H1 (cell line): ENCODE data around the gene ZNF512B. TPM values are rescaled to one million over a fixed set of nuclear protein-coding genes. Genes with fewer than 3 reads are reported as not detected.
A peak's percentile ranks its signal among the peaks of the same experiment; 100 is the strongest.

Source experiments
- CTCF ChIA-PET: fragments of 300-600 bp; sonication (Branson Sonifier 250); formaldehyde crosslinking; loops from one replicate; lab custom pipeline; 2021; ENCODE audit not compliant: partially characterized antibody; lab: Charles Lee
- POLR2A ChIA-PET: fragments of 300-600 bp; sonication (Branson Sonifier 250); formaldehyde crosslinking; loops from one replicate; lab custom pipeline; 2021; ENCODE audit warnings: inconsistent platforms; ENCODE audit not compliant: partially characterized antibody; lab: Charles Lee
- DNase-seq, 2 experiments: peaks; one replicate each; pipeline versions ENCODE4 v3.0.0 to v3.0.0-alpha.2; 2010 to 2022; ENCODE audit warnings: low spot score in 2 of 2, low read depth in 1 of 2, mixed read lengths in 1 of 2
- FAIRE-seq: peaks from 2 replicates; lab custom pipeline; 2011; peaks lifted over from hg19 to GRCh38; lab: Jason Lieb, UNC
- H2AFZ ChIP-seq: 2 replicates; pipeline ENCODE4 v1.8.1; 2012; ENCODE audit warnings: low read length, inconsistent platforms
- H2AK5ac ChIP-seq: 2 replicates; pipeline ENCODE4 v1.6.1; 2013; ENCODE audit warnings: low read depth, low read length
- H2BK120ac ChIP-seq: replicated peaks from 2 replicates; pipeline ENCODE3; 2013; ENCODE audit warnings: low read depth, low read length, inconsistent platforms
- H2BK12ac ChIP-seq: 2 replicates; pipeline ENCODE4 v1.6.1; 2013; ENCODE audit warnings: low read depth, low read length
- H2BK15ac ChIP-seq: 2 replicates; pipeline ENCODE4 v1.6.1; 2013; ENCODE audit warnings: low read length
- H2BK20ac ChIP-seq: 2 replicates; pipeline ENCODE4 v1.6.1; 2013; ENCODE audit warnings: low read length
- H2BK5ac ChIP-seq: 2 replicates; pipeline ENCODE4 v1.6.1; 2013; ENCODE audit warnings: low read depth, low read length
- H3K14ac ChIP-seq: 2 replicates; pipeline ENCODE4 v1.6.1; 2013; ENCODE audit warnings: inconsistent platforms; ENCODE audit not compliant: insufficient read length
- H3K18ac ChIP-seq: 2 replicates; pipeline ENCODE4 v1.6.1; 2013; ENCODE audit warnings: low read length; ENCODE audit errors: extremely low read depth
- H3K23ac ChIP-seq: 2 replicates; pipeline ENCODE4 v1.6.1; 2013; ENCODE audit warnings: inconsistent platforms; ENCODE audit not compliant: insufficient read length
- H3K23me2 ChIP-seq: 2 replicates; pipeline ENCODE4 v1.6.1; 2013; ENCODE audit warnings: low read depth, low read length
- H3K27ac ChIP-seq: 2 replicates; pipeline ENCODE4 v1.6.1; 2011; ENCODE audit warnings: low read depth, low read length, inconsistent platforms
- H3K27me3 ChIP-seq, 4 experiments: replicated peaks in 1 of 4; 1 replicate in 1 of 4; 2 replicates in 3 of 4; pipeline versions ENCODE4 v1.6.1 to v1.8.1; 2011 to 2013; ENCODE audit warnings: low read length in 3 of 4, mild to moderate bottlenecking in 3 of 4, inconsistent platforms in 2 of 4, mixed read lengths in 2 of 4, moderate library complexity in 1 of 4; ENCODE audit not compliant: control insufficient read depth in 3 of 4, insufficient read depth in 3 of 4; ENCODE audit errors: extremely low read depth in 1 of 4
- H3K36me3 ChIP-seq, 4 experiments: 2 replicates each; pipeline versions ENCODE4 v1.6.1 to v1.8.1; 2011 to 2013; ENCODE audit warnings: mild to moderate bottlenecking in 4 of 4, low read length in 3 of 4, moderate library complexity in 2 of 4, control low read depth in 1 of 4, inconsistent platforms in 1 of 4; ENCODE audit not compliant: insufficient read depth in 4 of 4, control insufficient read depth in 2 of 4
- H3K4ac ChIP-seq: replicated peaks from 2 replicates; pipeline ENCODE3; 2013; ENCODE audit warnings: low read length, low read depth, mixed read lengths, inconsistent platforms; ENCODE audit not compliant: insufficient read length
- H3K4me1 ChIP-seq, 4 experiments: replicated peaks in 1 of 4; 1 replicate in 1 of 4; 2 replicates in 3 of 4; pipeline versions ENCODE4 v1.6.1 to v1.8.1; 2011 to 2013; ENCODE audit warnings: low read length in 3 of 4, inconsistent platforms in 2 of 4, mixed read lengths in 1 of 4; ENCODE audit not compliant: insufficient read depth in 4 of 4, control insufficient read depth in 3 of 4
- H3K4me2 ChIP-seq, 2 experiments: 2 replicates each; pipeline versions ENCODE4 v1.6.1 to v1.8.1; 2011 to 2013; ENCODE audit warnings: low read depth in 2 of 2, low read length in 2 of 2, control low read depth in 1 of 2, inconsistent platforms in 1 of 2, mild to moderate bottlenecking in 1 of 2; ENCODE audit not compliant: insufficient read depth in 1 of 2
- H3K4me3 ChIP-seq, 4 experiments: fragments of 200-600, 300-600 bp in 1 of 4; sonication (generic), shearing (Covaris generic), sonication (Bioruptor Twin) in 1 of 4; 2 replicates each; pipeline versions ENCODE4 v1.5.1 to v1.8.1; 2011 to 2016; ENCODE audit warnings: low read length in 4 of 4, low read depth in 3 of 4, control low read depth in 2 of 4, inconsistent platforms in 2 of 4, mild to moderate bottlenecking in 2 of 4, mixed read lengths in 1 of 4, moderate library complexity in 1 of 4; ENCODE audit not compliant: insufficient read depth in 2 of 4; ENCODE audit errors: extremely low read depth in 1 of 4
- H3K56ac ChIP-seq: replicated peaks from 2 replicates; pipeline ENCODE3; 2013; ENCODE audit warnings: low read depth, mild to moderate bottlenecking, mixed read lengths, low read length, inconsistent platforms; ENCODE audit not compliant: insufficient read length
- H3K79me1 ChIP-seq: 2 replicates; pipeline ENCODE4 v1.6.1; 2013; ENCODE audit warnings: low read depth, low read length, control low read depth
- H3K79me2 ChIP-seq, 2 experiments: 2 replicates each; pipeline versions ENCODE4 v1.6.1 to v1.8.1; 2012 to 2013; ENCODE audit warnings: low read length in 2 of 2, mild to moderate bottlenecking in 2 of 2, inconsistent platforms in 1 of 2; ENCODE audit not compliant: insufficient read depth in 2 of 2, control insufficient read depth in 1 of 2
- H3K9ac ChIP-seq, 4 experiments: replicated peaks in 1 of 4; 1 replicate in 1 of 4; 2 replicates in 3 of 4; pipeline versions ENCODE4 v1.6.1 to v1.8.1; 2011 to 2013; ENCODE audit warnings: low read depth in 3 of 4, low read length in 3 of 4, control low read depth in 2 of 4, mild to moderate bottlenecking in 2 of 4, moderate library complexity in 2 of 4, inconsistent platforms in 1 of 4; ENCODE audit errors: extremely low read depth in 1 of 4
- H3K9me3 ChIP-seq, 2 experiments: 2 replicates each; pipeline versions ENCODE4 v1.6.1 to v1.8.1; 2012 to 2013; ENCODE audit warnings: mild to moderate bottlenecking in 2 of 2, moderate library complexity in 2 of 2, control low read depth in 1 of 2, inconsistent platforms in 1 of 2, low read depth in 1 of 2, low read length in 1 of 2, mixed read lengths in 1 of 2; ENCODE audit not compliant: insufficient read depth in 2 of 2
- H4K20me1 ChIP-seq, 2 experiments: replicated peaks in 1 of 2; 2 replicates each; pipeline versions ENCODE3 to v1.8.1; 2011 to 2013; ENCODE audit warnings: inconsistent platforms in 2 of 2, low read length in 2 of 2, mild to moderate bottlenecking in 1 of 2; ENCODE audit not compliant: insufficient read depth in 2 of 2, control insufficient read depth in 1 of 2
- H4K5ac ChIP-seq: 2 replicates; pipeline ENCODE4 v1.6.1; 2013; ENCODE audit warnings: low read length, low read depth, mixed read lengths, inconsistent platforms; ENCODE audit not compliant: insufficient read length
- H4K8ac ChIP-seq: 2 replicates; pipeline ENCODE4 v1.8.0; 2013; ENCODE audit warnings: mild to moderate bottlenecking, moderate library complexity, low read length, inconsistent platforms; ENCODE audit not compliant: insufficient read depth; ENCODE audit errors: extremely low read depth
- H4K91ac ChIP-seq: replicated peaks from 2 replicates; pipeline ENCODE3; 2013; ENCODE audit warnings: low read length, mixed read lengths, inconsistent platforms; ENCODE audit not compliant: insufficient read length
- POU5F1 ChIP-seq: IDR thresholded peaks from 2 replicates; pipeline ENCODE4 v1.6.1; 2011; ENCODE audit warnings: low read depth, mild to moderate bottlenecking, low read length, moderate library complexity
- RBBP5 ChIP-seq: IDR thresholded peaks from 2 replicates; pipeline ENCODE4 v1.7.1; 2012; ENCODE audit warnings: low read depth, mild to moderate bottlenecking, inconsistent platforms, low read length, moderate library complexity, borderline replicate concordance
- WGBS, 2 experiments: shearing (Covaris generic) in 1 of 2; methylation state at CpG; one replicate each; pipeline versions ENCODE4 v1.1.6 to v1.1.7; 2013 to 2015; ENCODE audit warnings: low lambda C conversion rate in 2 of 2, mixed read lengths in 2 of 2, inconsistent platforms in 1 of 2, low coverage in 1 of 2, missing lambda C conversion rate in 1 of 2; ENCODE audit not compliant: insufficient replicate concordance in 2 of 2, insufficient coverage in 1 of 2, insufficient read length in 1 of 2; ENCODE audit errors: extremely low coverage in 1 of 2, missing lambda C conversion rate in 1 of 2; 5-methylcytosine and 5-hydroxymethylcytosine counted together
- polyA plus RNA-seq, 7 experiments: library from polyadenylated mRNA; depleted of rRNA in 3 of 7; stranded (reverse) in 5 of 7; unstranded in 2 of 7; fragments of >200 nt in 5 of 7; fragments of 200-250 nt in 2 of 7; gene quantifications; 1 replicate in 5 of 7; 2 replicates in 1 of 7; 4 replicates in 1 of 7; pipeline versions ENCODE4 v1.2.1 to v1.2.3, GENCODE V29; 2011 to 2013; ENCODE audit warnings: missing spikeins in 2 of 7, mixed read lengths in 2 of 7
- total RNA-seq: library from RNA; stranded (reverse); fragmentation: NEBNext Ultra II Directional; extraction: Animal tissue kit (Norgen Biotek cat#: 25700); gene quantifications from 2 replicates; pipeline ENCODE4 v1.2.1, GENCODE V29; 2021

The ZNF512B gene
- total and polyA plus RNA-seq, 2 of the 8 experiments (the other 6 are each of a cell fraction or from before 2014, with no cell fraction given) = 7.3 to 26.6 TPM

GRCh38 chr20:63979229-63979556, 9.5 kb upstream of the ZNF512B start:
- Histone ChIP-seq H2AK5ac (no peak overlapping the region), H2BK12ac (no peak overlapping the region), H2BK15ac (no peak overlapping the region), H3K9ac (peak overlapping the region in 1 of 4 experiments; percentile 38; a peak in 1 of 7 replicates), H3K18ac (no peak overlapping the region; the same call in 1 of the 2 replicates), H4K20me1 (peaks cover 3 to 12% of the 10 kb centered on the region in 2 experiments), H3K14ac (no peak overlapping the region), H2BK5ac (no peak overlapping the region), H2BK120ac (no peak overlapping the region), H2BK20ac (no peak overlapping the region), H3K27me3 (peaks cover 0 to 9% (median 2%) of the 10 kb centered on the region in 4 experiments; a peak in 3 of 7 replicates), H3K23me2 (peaks cover 14% of the 10 kb centered on the region), H3K79me2 (peaks cover 0 to 20% of the 10 kb centered on the region in 2 experiments; a peak in 3 of 4 replicates), H3K4ac (no peak overlapping the region), H3K27ac (no peak overlapping the region), H3K36me3 (peaks cover 0 to 5% (median 0%) of the 10 kb centered on the region in 4 experiments; a peak in 1 of 8 replicates), H4K91ac (no peak overlapping the region), H4K8ac (peak overlapping the region; percentile 57; the same call in 1 of the 2 replicates), H3K23ac (no peak overlapping the region), H3K79me1 (peaks cover 4% of the 10 kb centered on the region; the same call in 1 of the 2 replicates), H3K4me3 (peak overlapping the region; percentile 57 to 89 (median 63)), H3K56ac (no peak overlapping the region), H3K9me3 (no peaks in the 10 kb centered on the region), H3K4me2 (peak overlapping the region; percentile 62 to 92), H2AFZ (no peak overlapping the region; the same call in 1 of the 2 replicates), H3K4me1 (peaks cover 4 to 24% (median 12%) of the 10 kb centered on the region in 4 experiments; a peak in 6 of 7 replicates), H4K5ac (peak overlapping the region; percentile 42)
- no CpG with 5 or more reads among the region's 47 CpGs for WGBS, 2 experiments
- TF ChIP-seq POU5F1 = no peak
- 0 out of 2 replicates have a peak, but pooled peaks have one; percentile 0 for TF ChIP-seq RBBP5
- ChIA-PET POLR2A (interaction anchor here (1.0 to 1.9 kb wide), 4 partner anchors 19 to 114 kb away, joined by 3 to 13 read pairs (median 4); partner anchors contain the start of gene TPD52L2), CTCF (interaction anchor here (1.3 to 2.0 kb wide), 6 partner anchors 36 to 141 kb away, joined by 3 to 17 read pairs (median 6); no protein-coding TSS in a partner anchor)
- no peak for DNase-seq
- FAIRE-seq = no peak
